T-helper 17 cell (primary cell): ENCODE results near the gene GPR107. TPM values are rescaled to one million over a fixed set of nuclear protein-coding genes. Genes with fewer than 3 reads are reported as not detected.
"Not testable (repeated sequence)": the region's sequence is repeated elsewhere in the genome, so short reads cannot be mapped to it uniquely, and the experiment has no call there.

Source experiments
- ATAC-seq: fragments of 150-1000 bp; cut with Tn5 transposase; 2 replicates; pipeline ENCODE4 v1.10.0; 2021; ENCODE audit warnings: mild to moderate bottlenecking, moderate library complexity
- DNase-seq, 3 donors: peaks; one replicate each; pipeline versions ENCODE4 v3.0.0 to v3.0.0-alpha.2; 2020 to 2021
- H3K9me3 ChIP-seq: one replicate; pipeline ENCODE4 v1.7.0; 2013; ENCODE audit warnings: low read length, mild to moderate bottlenecking; ENCODE audit not compliant: control insufficient read depth, poor library complexity, severe bottlenecking
- H3K27ac Mint-ChIP-seq: one replicate; pipeline ENCODE4 v1.8.0; 2022; ENCODE audit warnings: mild to moderate bottlenecking, moderate library complexity, mixed read lengths
- H3K27me3 Mint-ChIP-seq: one replicate; pipeline ENCODE4 v1.8.0; 2022; ENCODE audit warnings: mixed read lengths
- H3K36me3 Mint-ChIP-seq: one replicate; pipeline ENCODE4 v1.8.0; 2022; ENCODE audit warnings: low read depth, mixed read lengths
- H3K4me1 Mint-ChIP-seq: one replicate; pipeline ENCODE4 v1.8.0; 2022; ENCODE audit warnings: mild to moderate bottlenecking, mixed read lengths
- H3K4me3 Mint-ChIP-seq: one replicate; pipeline ENCODE4 v1.8.0; 2022; ENCODE audit warnings: mild to moderate bottlenecking, moderate library complexity, mixed read lengths
- total RNA-seq, 4 donors: library from RNA in 2 of 4; stranded (reverse) in 2 of 4; gene quantifications; one replicate each; pipeline ENCODE4 v1.2.3 and lab custom pipeline; 2022 to 2026

GPR107 gene
- total RNA-seq (10 to 100 TPM; 22.1 to 26.2 TPM), total RNA-seq (lab: John Stamatoyannopoulos, UW) (60.4 to 68.4 reads per million in 2 donors)

- H3K27ac Mint-ChIP-seq, result peak within 1 kb of the TSS; percentile 91
- no peaks in the 10 kb centered on the region for H3K36me3 Mint-ChIP-seq
- H3K4me1 Mint-ChIP-seq, result peaks cover 13% of the 10 kb centered on the region
- H3K9me3 ChIP-seq, result no peaks in the 10 kb centered on the region
- H3K27me3 Mint-ChIP-seq, result no peaks in the 10 kb centered on the region
- ATAC-seq, result peak; percentile 96
- DNase-seq, result peak; percentile 61 to 66 (median 64)
- H3K4me3 Mint-ChIP-seq, result peak within 1 kb of the TSS; percentile 95
Measured at GRCh38 chr9:130053504-130054324, at the start of gene GPR107. Gene GPR107 (plus strand): TSS chr9:130053906. CDS start chr9:130053933, 27 bp downstream.

GRCh38 chr9:130003943-130004552 lies 49.7 kb upstream of the GPR107 start:
- ATAC-seq, result no peak
- peaks cover 3% of the 10 kb centered on the region for H3K36me3 Mint-ChIP-seq
- peaks cover 39% of the 10 kb centered on the region for H3K4me1 Mint-ChIP-seq
- no peaks in the 10 kb centered on the region for H3K27me3 Mint-ChIP-seq
- no peak for DNase-seq
- H3K27ac Mint-ChIP-seq, result peak overlapping the region; percentile 93
- peak overlapping the region; percentile 12 for H3K4me3 Mint-ChIP-seq
- H3K9me3 ChIP-seq, result no peaks in the 10 kb centered on the region

GRCh38 chr9:130006952-130007351 lies 46.8 kb upstream of the GPR107 start:
- ATAC-seq, H3K9me3 ChIP-seq, H3K36me3 Mint-ChIP-seq, H3K27me3 Mint-ChIP-seq, DNase-seq: not testable (repeated sequence)
- Mint-ChIP-seq H3K4me1 (peaks cover 37% of the 10 kb centered on the region), H3K4me3 (peak overlapping the region; percentile 78), H3K27ac (peak overlapping the region; percentile 93)

GRCh38 chr9:130008538-130008937 lies 45.2 kb upstream of the GPR107 start:
- ATAC-seq (no peak), DNase-seq (no peak)
- Mint-ChIP-seq H3K36me3 (no peaks in the 10 kb centered on the region), H3K4me3 (peak overlapping the region; percentile 52), H3K27ac (peak overlapping the region; percentile 93), H3K27me3 (no peaks in the 10 kb centered on the region), H3K4me1 (peaks cover 35% of the 10 kb centered on the region)
- no peaks in the 10 kb centered on the region for H3K9me3 ChIP-seq

- DNase-seq, ATAC-seq: not testable (repeated sequence)
- peaks cover 40% of the 10 kb centered on the region for H3K4me1 Mint-ChIP-seq
Measured at GRCh38 chr9:130009546-130009945, 44.2 kb upstream of the GPR107 start.

GRCh38 chr9:130010151-130010988 lies 43.3 kb upstream of the GPR107 start:
- DNase-seq (peak; percentile 39 to 63 (median 49)), ATAC-seq (peak; percentile 82)
- peak overlapping the region; percentile 70 for H3K4me3 Mint-ChIP-seq
- peak overlapping the region; percentile 93 for H3K27ac Mint-ChIP-seq
- peaks cover 41% of the 10 kb centered on the region for H3K4me1 Mint-ChIP-seq
- no peaks in the 10 kb centered on the region for H3K9me3 ChIP-seq
- no peaks in the 10 kb centered on the region for H3K27me3 Mint-ChIP-seq
- H3K36me3 Mint-ChIP-seq, result no peaks in the 10 kb centered on the region

More at GRCh38 chr9:130009546-130009945, 44.2 kb upstream of the GPR107 start:
- not testable (repeated sequence) for H3K27me3 Mint-ChIP-seq, H3K9me3 ChIP-seq, H3K36me3 Mint-ChIP-seq
- peak overlapping the region; percentile 93 for H3K27ac Mint-ChIP-seq
- H3K4me3 Mint-ChIP-seq, result peak overlapping the region; percentile 70

- H3K9me3 ChIP-seq, result no peaks in the 10 kb centered on the region
- ATAC-seq, result no peak
- Mint-ChIP-seq H3K4me3 (peak overlapping the region; percentile 21), H3K36me3 (peaks cover 2% of the 10 kb centered on the region), H3K27ac (peak overlapping the region; percentile 93), H3K27me3 (no peaks in the 10 kb centered on the region), H3K4me1 (peaks cover 35% of the 10 kb centered on the region)
- no peak for DNase-seq
Measured at GRCh38 chr9:130013326-130013725, 40.4 kb upstream of the GPR107 start.

- no peak for DNase-seq
- no peaks in the 10 kb centered on the region for H3K9me3 ChIP-seq
- peak overlapping the region; percentile 93 for H3K27ac Mint-ChIP-seq
- H3K27me3 Mint-ChIP-seq, result no peaks in the 10 kb centered on the region
- H3K36me3 Mint-ChIP-seq, result peaks cover 2% of the 10 kb centered on the region
- peaks cover 26% of the 10 kb centered on the region for H3K4me1 Mint-ChIP-seq
- no peak overlapping the region for H3K4me3 Mint-ChIP-seq
- ATAC-seq, result no peak
Measured at GRCh38 chr9:130015353-130016019, 38.2 kb upstream of the GPR107 start.

GRCh38 chr9:130017076-130017475 lies 36.6 kb upstream of the GPR107 start:
- ATAC-seq, result no peak
- Mint-ChIP-seq H3K36me3 (peaks cover 2% of the 10 kb centered on the region), H3K4me3 (no peak overlapping the region), H3K4me1 (peaks cover 30% of the 10 kb centered on the region), H3K27ac (peak overlapping the region; percentile 93), H3K27me3 (no peaks in the 10 kb centered on the region)
- no peak for DNase-seq
- no peaks in the 10 kb centered on the region for H3K9me3 ChIP-seq

- peaks cover 29% of the 10 kb centered on the region for H3K4me1 Mint-ChIP-seq
- not testable (repeated sequence) for H3K4me3 Mint-ChIP-seq, H3K27me3 Mint-ChIP-seq, DNase-seq, H3K9me3 ChIP-seq, H3K36me3 Mint-ChIP-seq, ATAC-seq
- H3K27ac Mint-ChIP-seq, result peak overlapping the region; percentile 93
Measured at GRCh38 chr9:130017510-130017909, 36.2 kb upstream of the GPR107 start.

- peaks cover 32% of the 10 kb centered on the region for H3K4me1 Mint-ChIP-seq
- no peak for DNase-seq
- peak overlapping the region; percentile 3 for H3K4me3 Mint-ChIP-seq
- peak overlapping the region; percentile 9 for H3K27ac Mint-ChIP-seq
- ATAC-seq, result no peak
- H3K9me3 ChIP-seq, result no peaks in the 10 kb centered on the region
- no peaks in the 10 kb centered on the region for H3K27me3 Mint-ChIP-seq
- peaks cover 2% of the 10 kb centered on the region for H3K36me3 Mint-ChIP-seq
Measured at GRCh38 chr9:130018265-130018664, 35.4 kb upstream of the GPR107 start.

- no peaks in the 10 kb centered on the region for H3K27me3 Mint-ChIP-seq
- peak overlapping the region; percentile 25 for H3K4me3 Mint-ChIP-seq
- DNase-seq (no peak), ATAC-seq (no peak)
- H3K9me3 ChIP-seq, result no peaks in the 10 kb centered on the region
- peaks cover 2% of the 10 kb centered on the region for H3K36me3 Mint-ChIP-seq
- H3K4me1 Mint-ChIP-seq, result peaks cover 43% of the 10 kb centered on the region
- peak overlapping the region; percentile 100 for H3K27ac Mint-ChIP-seq
Measured at GRCh38 chr9:130020618-130021017, 33.1 kb upstream of the GPR107 start.
